ENCODE results near the gene IGSF6. TPM values are rescaled to one million over a fixed set of nuclear protein-coding genes. Genes with fewer than 3 reads are reported as not detected.

The IGSF6 gene
- total and polyA plus RNA-seq, 2 of the 4 experiments (the other 2 are of a cell fraction) = not detected

DNA sequence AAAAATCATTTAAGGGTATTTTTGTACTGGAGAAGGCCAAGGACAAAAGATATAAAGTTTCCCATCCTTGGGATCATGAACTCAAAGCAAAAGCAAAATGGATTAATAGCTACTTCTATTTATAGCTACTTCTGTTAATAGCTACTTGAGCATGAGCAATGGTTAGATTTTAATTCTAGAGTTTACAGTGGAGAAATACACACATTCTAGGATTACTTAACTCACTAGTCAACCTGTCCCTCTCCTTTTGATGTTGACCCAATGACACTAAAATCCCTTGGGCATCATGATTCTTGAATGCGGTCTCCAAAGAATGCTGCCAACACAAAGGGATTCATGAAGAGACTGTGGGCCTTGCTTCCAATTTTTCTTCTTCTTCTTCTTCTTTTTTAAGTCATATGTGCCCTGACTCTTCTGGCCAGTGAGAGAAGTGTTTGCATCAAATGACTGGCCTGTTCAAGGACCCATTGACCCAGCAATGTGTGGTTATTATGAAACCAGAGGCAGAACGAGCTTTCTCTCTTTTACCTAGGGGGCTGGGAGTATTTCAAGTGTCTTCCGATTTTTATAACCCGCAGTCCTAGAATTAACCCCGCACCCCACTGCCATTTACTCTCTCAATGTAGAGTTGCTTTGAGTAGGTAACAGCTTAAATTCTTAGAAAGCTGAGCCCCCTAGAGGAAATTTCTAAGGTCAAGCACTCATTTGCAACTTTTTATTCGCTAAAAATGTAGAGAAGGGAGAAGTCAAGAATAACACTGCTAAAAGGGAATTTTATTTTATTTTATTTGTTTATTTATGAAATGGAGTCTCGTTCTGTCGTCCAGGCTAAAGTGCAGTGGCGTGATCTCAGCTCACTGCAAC lies 46.0 kb upstream of the IGSF6 start (continued):
- TF ChIP-seq, protein P1, sequence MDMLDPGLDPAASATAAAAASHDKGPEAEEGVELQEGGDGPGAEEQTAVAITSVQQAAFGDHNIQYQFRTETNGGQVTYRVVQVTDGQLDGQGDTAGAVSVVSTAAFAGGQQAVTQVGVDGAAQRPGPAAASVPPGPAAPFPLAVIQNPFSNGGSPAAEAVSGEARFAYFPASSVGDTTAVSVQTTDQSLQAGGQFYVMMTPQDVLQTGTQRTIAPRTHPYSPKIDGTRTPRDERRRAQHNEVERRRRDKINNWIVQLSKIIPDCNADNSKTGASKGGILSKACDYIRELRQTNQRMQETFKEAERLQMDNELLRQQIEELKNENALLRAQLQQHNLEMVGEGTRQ (IDR thresholded peaks at IDR 0.05; ENCODE audit: low read depth, low read length) = no peak

- POLR2A ChIA-PET (ENCODE audit: unreplicated experiment) = no interaction called here
Measured at GRCh38 chr16:21697032-21697431, 44.6 kb upstream of the IGSF6 start.

More at GRCh38 chr16:21697032-21697431, 44.6 kb upstream of the IGSF6 start:
- ATAC-seq (ENCODE audit: low read depth) (no peak), DNase-seq (no peak)
- dilution Hi-C loops (cut with HindIII; ENCODE audit: low sequenced_read_pairs, unreplicated experiment) = no loop called here
- no peak overlapping the region for H3K9ac ChIP-seq (ENCODE audit: low read depth, low read length)
- no peak overlapping the region for H4K8ac ChIP-seq (ENCODE audit: low read depth in 2 of 2, low read length in 2 of 2)
- intact Hi-C loops (cut with micrococcal nuclease) = no loop called here
- H2AK5ac ChIP-seq (ENCODE audit: low read depth, low read length) = no peak overlapping the region
- H3K4me1 ChIP-seq (ENCODE audit: control insufficient read depth, insufficient read depth, low read length) = no peaks in the 10 kb centered on the region
- no peak overlapping the region for H2BK15ac ChIP-seq (ENCODE audit: low read depth, low read length)
- H3K14ac ChIP-seq (replicated peaks; ENCODE audit: low read depth, low read length) = no peak overlapping the region
- H3K9me3 ChIP-seq (ENCODE audit: control insufficient read depth, insufficient read depth, low read length) = no peaks in the 10 kb centered on the region
- CTCF ChIA-PET = no interaction called here
- H3K36me3 ChIP-seq (ENCODE audit: control insufficient read depth, insufficient read depth, low read length) = no peaks in the 10 kb centered on the region
- no TSS peak for BruUV-seq (replicated peaks)
- no peak overlapping the region for H2BK20ac ChIP-seq (ENCODE audit: low read depth, low read length)
- 60% methylated on average over 2 of the region's 5 CpGs; no CpG with 5 or more reads in 1 of the 2 experiments for WGBS, 2 experiments (ENCODE audit: extremely low coverage in 2 of 2, insufficient read length in 1 of 2)
- no peak overlapping the region for H2BK5ac ChIP-seq (ENCODE audit: low read depth, low read length, poor library complexity, severe bottlenecking)
- no peak for TF ChIP-seq RFX5 (IDR thresholded peaks at IDR 0.05; ENCODE audit: low read depth, low read length)
- no peak for TF ChIP-seq CHD1 (IDR thresholded peaks at IDR 0.05; ENCODE audit: low read depth, low read length)
- TF ChIP-seq RCOR1 (IDR thresholded peaks at IDR 0.05; ENCODE audit: insufficient replicate concordance, low read length) = no peak
- no peak for TF ChIP-seq POLR2A (IDR thresholded peaks at IDR 0.05; ENCODE audit: low read depth, low read length)
- TF ChIP-seq, protein P1 (IDR thresholded peaks at IDR 0.05; ENCODE audit: low read depth, low read length) = no peak
- no peak for TF ChIP-seq NFE2L2 (IDR thresholded peaks at IDR 0.05; ENCODE audit: low read depth, low read length)
- no peak for TF ChIP-seq RAD21 (IDR thresholded peaks at IDR 0.05; ENCODE audit: low read length)
- no peak for TF ChIP-seq MXI1 (IDR thresholded peaks at IDR 0.05; ENCODE audit: borderline replicate concordance, low read depth, low read length)
- TF ChIP-seq FOS (IDR thresholded peaks at IDR 0.05; ENCODE audit: low read depth, low read length) = no peak
- no peak for TF ChIP-seq CTCF (conservative IDR thresholded peaks at IDR 0.05; ENCODE audit: low read depth, low read length)
- TF ChIP-seq MAZ (IDR thresholded peaks at IDR 0.05; ENCODE audit: borderline replicate concordance, low read depth, low read length) = no peak
- no peak overlapping the region for H2AFZ ChIP-seq (replicated peaks; ENCODE audit: low read length, poor library complexity)
- H3K4me3 ChIP-seq (ENCODE audit: insufficient read depth, low read depth, low read length) = no peak overlapping the region
- H3K4me2 ChIP-seq (ENCODE audit: low read depth, low read length) = no peak overlapping the region
- no peak overlapping the region for H3K23ac ChIP-seq (ENCODE audit: low read depth, low read length)
- no peak overlapping the region for H3K56ac ChIP-seq (ENCODE audit: extremely low read depth, insufficient read depth, low read length)
- H3K27me3 ChIP-seq (ENCODE audit: control insufficient read depth, insufficient read depth, low read length) = peaks cover 1% of the 10 kb centered on the region; the same call in 1 of the 2 replicates
- no peaks in the 10 kb centered on the region for H4K20me1 ChIP-seq (ENCODE audit: insufficient read depth, low read length)
- no peak overlapping the region for H3K18ac ChIP-seq (ENCODE audit: low read depth, low read length)
- H3K4ac ChIP-seq (ENCODE audit: low read depth, low read length) = no peak overlapping the region
- H3K9me1 ChIP-seq (ENCODE audit: insufficient read depth, low read length) = no peaks in the 10 kb centered on the region
- in situ Hi-C loops (cut with MboI; ENCODE audit: low sequenced_read_pairs) = no loop called here
- no peaks in the 10 kb centered on the region for H3K79me1 ChIP-seq (ENCODE audit: low read depth in 1 of 2, low read length in 2 of 2)
- no peak overlapping the region for H4K91ac ChIP-seq (ENCODE audit: insufficient read depth, low read depth, low read length)
- no peak overlapping the region for H2BK120ac ChIP-seq (ENCODE audit: low read depth, low read length)
- H2AK9ac ChIP-seq (replicated peaks; ENCODE audit: low read depth, low read length, poor library complexity) = no peak overlapping the region
- no peak overlapping the region for H4K5ac ChIP-seq (ENCODE audit: low read depth, low read length)
- no peak overlapping the region for H3K27ac ChIP-seq (ENCODE audit: insufficient read depth, low read length)

Measured in IMR-90 (cell line).